WTC11 (cell line): ENCODE data around the gene NUF2. TPM values are rescaled to one million over a fixed set of nuclear protein-coding genes. Genes with fewer than 3 reads are reported as not detected.

Experiments used
- ATAC-seq: fragments of 200-7000 bp; cut with Tn5 transposase; 2 replicates; pipeline ENCODE4 v1.10.0; 2021; ENCODE audit warnings: mild to moderate bottlenecking, moderate library complexity
- CTCF ChIA-PET: fragments of 300-600 bp; sonication (Branson Sonifier 250); formaldehyde crosslinking; loops from one replicate; lab custom pipeline; 2021; ENCODE audit warnings: antibody characterized with exemption; lab: Charles Lee
- POLR2A ChIA-PET: fragments of 350-600 bp; sonication (Branson Sonifier 250); formaldehyde crosslinking; loops from one replicate; lab custom pipeline; 2021; ENCODE audit warnings: antibody characterized with exemption; lab: Charles Lee
- DNase-seq: peaks from one replicate; pipeline ENCODE4 v3.0.0; 2021; ENCODE audit warnings: low spot score
- H3K27ac Mint-ChIP-seq: 2 replicates; pipeline ENCODE4 v1.8.0; 2021; ENCODE audit warnings: mixed read lengths
- H3K27me3 Mint-ChIP-seq: 2 replicates; pipeline ENCODE4 v1.8.0; 2021; ENCODE audit warnings: low read depth, mild to moderate bottlenecking, moderate library complexity, mixed read lengths
- H3K36me3 Mint-ChIP-seq: 2 replicates; pipeline ENCODE4 v1.8.0; 2021; ENCODE audit warnings: mixed read lengths
- H3K4me1 Mint-ChIP-seq: 2 replicates; pipeline ENCODE4 v1.8.0; 2022; ENCODE audit warnings: mixed read lengths
- H3K4me3 Mint-ChIP-seq: 2 replicates; pipeline ENCODE4 v1.8.0; 2021; ENCODE audit warnings: mild to moderate bottlenecking, moderate library complexity, mixed read lengths
- H3K9me3 Mint-ChIP-seq: 2 replicates; pipeline ENCODE4 v1.8.0; 2021; ENCODE audit warnings: mixed read lengths
- CREB1 ChIP-seq: sonication (generic); formaldehyde crosslinking; IDR thresholded peaks from 2 replicates; pipeline ENCODE4 v1.8.0; 2023; ENCODE audit warnings: mild to moderate bottlenecking, missing genetic modification reagents
- ELF4 ChIP-seq: sonication (generic); formaldehyde crosslinking; IDR thresholded peaks from 2 replicates; pipeline ENCODE4 v1.8.1; 2022; ENCODE audit warnings: low read depth, mild to moderate bottlenecking, moderate library complexity, missing genetic modification reagents
- ETV6 ChIP-seq: sonication (generic); formaldehyde crosslinking; IDR thresholded peaks from 2 replicates; pipeline ENCODE4 v1.8.1; 2022; ENCODE audit warnings: mild to moderate bottlenecking, missing genetic modification reagents
- GRHL2 ChIP-seq: fragments of 250-450 bp; sonication (Bioruptor Pico); IDR thresholded peaks from 2 replicates; pipeline ENCODE4 v1.8.0; 2022; ENCODE audit warnings: mild to moderate bottlenecking, moderate library complexity; ENCODE audit not compliant: insufficient replicate concordance, severe bottlenecking
- JAZF1 ChIP-seq: fragments of 250-450 bp; sonication (Bioruptor Pico); IDR thresholded peaks from 2 replicates; pipeline ENCODE4 v1.9.0; 2021; ENCODE audit warnings: moderate library complexity, mild to moderate bottlenecking, inconsistent platforms
- KAT7 ChIP-seq: sonication (generic); formaldehyde crosslinking; IDR thresholded peaks from 2 replicates; pipeline ENCODE4 v1.8.1; 2023; ENCODE audit warnings: missing genetic modification reagents, mild to moderate bottlenecking, borderline replicate concordance
- MXD4 ChIP-seq: fragments of 250-450 bp; sonication (Bioruptor Pico); IDR thresholded peaks from 2 replicates; pipeline ENCODE4 v1.8.0; 2021; ENCODE audit warnings: mild to moderate bottlenecking, moderate library complexity, borderline replicate concordance
- PRRX2 ChIP-seq: fragments of 250-450 bp; sonication (Bioruptor Pico); IDR thresholded peaks from 2 replicates; pipeline ENCODE4 v1.8.0; 2021; ENCODE audit warnings: mild to moderate bottlenecking
- TEAD1 ChIP-seq: sonication (generic); formaldehyde crosslinking; IDR thresholded peaks from 2 replicates; pipeline ENCODE4 v1.8.0; 2022; ENCODE audit warnings: mild to moderate bottlenecking, missing genetic modification reagents
- TEAD4 ChIP-seq: sonication (generic); formaldehyde crosslinking; IDR thresholded peaks from 2 replicates; pipeline ENCODE4 v1.8.0; 2022; ENCODE audit warnings: mild to moderate bottlenecking, missing genetic modification reagents
- ZBTB21 ChIP-seq: sonication (generic); formaldehyde crosslinking; IDR thresholded peaks from 2 replicates; pipeline ENCODE4 v1.8.1; 2023; ENCODE audit warnings: mild to moderate bottlenecking, missing genetic modification reagents, borderline replicate concordance
- ZNF219 ChIP-seq: sonication (generic); formaldehyde crosslinking; IDR thresholded peaks from 2 replicates; pipeline ENCODE4 v1.8.0; 2023; ENCODE audit warnings: missing genetic modification reagents, mild to moderate bottlenecking, borderline replicate concordance
- total RNA-seq: library from RNA; stranded (reverse); gene quantifications from 3 replicates; pipeline ENCODE4 v1.2.3, GENCODE V29; 2021
- TF ChIP-seq, protein P1 (sequence below): sonication (generic); formaldehyde crosslinking; conservative IDR thresholded peaks from 2 replicates; pipeline ENCODE4 v1.8.1; 2022; ENCODE audit warnings: mild to moderate bottlenecking, missing genetic modification reagents
- TF ChIP-seq, protein P2 (sequence below): sonication (generic); formaldehyde crosslinking; IDR thresholded peaks from 2 replicates; pipeline ENCODE4 v1.8.1; 2023; ENCODE audit warnings: mild to moderate bottlenecking, missing genetic modification reagents
- TF ChIP-seq, protein P3 (sequence below): sonication (generic); formaldehyde crosslinking; IDR thresholded peaks from 2 replicates; pipeline ENCODE4 v1.8.1; 2022; ENCODE audit warnings: mild to moderate bottlenecking, missing genetic modification reagents, moderate library complexity, borderline replicate concordance
- TF ChIP-seq, protein P4 (sequence below): fragments of 250-450 bp; sonication (Bioruptor Pico); IDR thresholded peaks from 2 replicates; pipeline ENCODE4 v1.9.0; 2021; ENCODE audit warnings: mild to moderate bottlenecking
- TF ChIP-seq, protein P5 (sequence below): sonication (generic); formaldehyde crosslinking; conservative IDR thresholded peaks from 2 replicates; pipeline ENCODE4 v1.8.1; 2023; ENCODE audit warnings: mild to moderate bottlenecking, low read depth, missing genetic modification reagents, moderate library complexity
- TF ChIP-seq, protein P6 (sequence below): sonication (generic); formaldehyde crosslinking; IDR thresholded peaks from 2 replicates; pipeline ENCODE4 v1.8.0; 2022; ENCODE audit warnings: mild to moderate bottlenecking, missing genetic modification reagents

Gene NUF2
- total RNA-seq, 1 experiment from 2014 or later: 32.9 TPM

DNA sequence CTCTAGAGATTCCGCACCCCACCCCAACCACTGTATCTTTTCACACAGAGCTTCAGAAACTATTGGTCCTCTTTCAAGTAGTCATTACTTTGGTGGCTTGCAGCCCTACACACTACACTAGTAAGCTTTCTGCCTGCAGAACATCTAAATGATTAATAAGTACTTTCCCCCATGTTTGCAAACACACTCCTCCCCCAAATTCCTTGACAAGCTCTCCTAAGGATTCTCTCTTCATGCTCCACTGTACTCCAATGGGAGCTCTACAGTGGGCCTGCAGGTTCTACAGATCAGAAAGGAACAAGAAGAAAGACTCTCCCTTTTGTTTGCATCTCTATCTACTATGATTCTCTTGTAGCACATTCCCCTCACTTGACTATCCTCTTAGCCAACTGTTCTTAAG lies 16.3 kb upstream of the NUF2 start:
- ChIA-PET CTCF (interaction anchor here (1.3 kb wide), 1 partner anchor 10 kb away, joined by 7 read pairs; no protein-coding TSS in a partner anchor), POLR2A (no interaction called here)
- no peak for TF ChIP-seq PRRX2 (CRISPR knock-in tag)
- no peak for TF ChIP-seq TEAD1
- no peak for TF ChIP-seq TEAD4 (CRISPR knock-in tag)
- TF ChIP-seq KAT7 (CRISPR knock-in tag): no peak
- no peak for TF ChIP-seq ELF4
- TF ChIP-seq, protein P1, sequence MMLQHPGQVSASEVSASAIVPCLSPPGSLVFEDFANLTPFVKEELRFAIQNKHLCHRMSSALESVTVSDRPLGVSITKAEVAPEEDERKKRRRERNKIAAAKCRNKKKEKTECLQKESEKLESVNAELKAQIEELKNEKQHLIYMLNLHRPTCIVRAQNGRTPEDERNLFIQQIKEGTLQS (CRISPR knock-in tag): no peak
- TF ChIP-seq ZNF219: no peak
- TF ChIP-seq JAZF1 (CRISPR knock-in tag): no peak
- TF ChIP-seq GRHL2 (CRISPR knock-in tag): no peak
- TF ChIP-seq, protein P2, sequence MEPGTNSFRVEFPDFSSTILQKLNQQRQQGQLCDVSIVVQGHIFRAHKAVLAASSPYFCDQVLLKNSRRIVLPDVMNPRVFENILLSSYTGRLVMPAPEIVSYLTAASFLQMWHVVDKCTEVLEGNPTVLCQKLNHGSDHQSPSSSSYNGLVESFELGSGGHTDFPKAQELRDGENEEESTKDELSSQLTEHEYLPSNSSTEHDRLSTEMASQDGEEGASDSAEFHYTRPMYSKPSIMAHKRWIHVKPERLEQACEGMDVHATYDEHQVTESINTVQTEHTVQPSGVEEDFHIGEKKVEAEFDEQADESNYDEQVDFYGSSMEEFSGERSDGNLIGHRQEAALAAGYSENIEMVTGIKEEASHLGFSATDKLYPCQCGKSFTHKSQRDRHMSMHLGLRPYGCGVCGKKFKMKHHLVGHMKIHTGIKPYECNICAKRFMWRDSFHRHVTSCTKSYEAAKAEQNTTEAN (CRISPR knock-in tag): no peak
- TF ChIP-seq CREB1 (CRISPR knock-in tag): no peak
- TF ChIP-seq, protein P3, sequence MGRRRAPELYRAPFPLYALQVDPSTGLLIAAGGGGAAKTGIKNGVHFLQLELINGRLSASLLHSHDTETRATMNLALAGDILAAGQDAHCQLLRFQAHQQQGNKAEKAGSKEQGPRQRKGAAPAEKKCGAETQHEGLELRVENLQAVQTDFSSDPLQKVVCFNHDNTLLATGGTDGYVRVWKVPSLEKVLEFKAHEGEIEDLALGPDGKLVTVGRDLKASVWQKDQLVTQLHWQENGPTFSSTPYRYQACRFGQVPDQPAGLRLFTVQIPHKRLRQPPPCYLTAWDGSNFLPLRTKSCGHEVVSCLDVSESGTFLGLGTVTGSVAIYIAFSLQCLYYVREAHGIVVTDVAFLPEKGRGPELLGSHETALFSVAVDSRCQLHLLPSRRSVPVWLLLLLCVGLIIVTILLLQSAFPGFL: no peak
- TF ChIP-seq, protein P4, sequence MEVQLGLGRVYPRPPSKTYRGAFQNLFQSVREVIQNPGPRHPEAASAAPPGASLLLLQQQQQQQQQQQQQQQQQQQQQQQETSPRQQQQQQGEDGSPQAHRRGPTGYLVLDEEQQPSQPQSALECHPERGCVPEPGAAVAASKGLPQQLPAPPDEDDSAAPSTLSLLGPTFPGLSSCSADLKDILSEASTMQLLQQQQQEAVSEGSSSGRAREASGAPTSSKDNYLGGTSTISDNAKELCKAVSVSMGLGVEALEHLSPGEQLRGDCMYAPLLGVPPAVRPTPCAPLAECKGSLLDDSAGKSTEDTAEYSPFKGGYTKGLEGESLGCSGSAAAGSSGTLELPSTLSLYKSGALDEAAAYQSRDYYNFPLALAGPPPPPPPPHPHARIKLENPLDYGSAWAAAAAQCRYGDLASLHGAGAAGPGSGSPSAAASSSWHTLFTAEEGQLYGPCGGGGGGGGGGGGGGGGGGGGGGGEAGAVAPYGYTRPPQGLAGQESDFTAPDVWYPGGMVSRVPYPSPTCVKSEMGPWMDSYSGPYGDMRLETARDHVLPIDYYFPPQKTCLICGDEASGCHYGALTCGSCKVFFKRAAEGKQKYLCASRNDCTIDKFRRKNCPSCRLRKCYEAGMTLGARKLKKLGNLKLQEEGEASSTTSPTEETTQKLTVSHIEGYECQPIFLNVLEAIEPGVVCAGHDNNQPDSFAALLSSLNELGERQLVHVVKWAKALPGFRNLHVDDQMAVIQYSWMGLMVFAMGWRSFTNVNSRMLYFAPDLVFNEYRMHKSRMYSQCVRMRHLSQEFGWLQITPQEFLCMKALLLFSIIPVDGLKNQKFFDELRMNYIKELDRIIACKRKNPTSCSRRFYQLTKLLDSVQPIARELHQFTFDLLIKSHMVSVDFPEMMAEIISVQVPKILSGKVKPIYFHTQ (CRISPR knock-in tag): no peak
- TF ChIP-seq ETV6 (CRISPR knock-in tag): no peak
- Mint-ChIP-seq H3K9me3 (0 out of 2 replicates have a peak, but pooled peaks cover 3% of the 10 kb centered on the region), H3K4me1 (no peaks in the 10 kb centered on the region), H3K4me3 (no peak overlapping the region), H3K36me3 (peaks cover 9% of the 10 kb centered on the region; the same call in 1 of the 2 replicates), H3K27me3 (no peaks in the 10 kb centered on the region), H3K27ac (no peak overlapping the region)
- no peak for ATAC-seq
- DNase-seq: no peak

DNA sequence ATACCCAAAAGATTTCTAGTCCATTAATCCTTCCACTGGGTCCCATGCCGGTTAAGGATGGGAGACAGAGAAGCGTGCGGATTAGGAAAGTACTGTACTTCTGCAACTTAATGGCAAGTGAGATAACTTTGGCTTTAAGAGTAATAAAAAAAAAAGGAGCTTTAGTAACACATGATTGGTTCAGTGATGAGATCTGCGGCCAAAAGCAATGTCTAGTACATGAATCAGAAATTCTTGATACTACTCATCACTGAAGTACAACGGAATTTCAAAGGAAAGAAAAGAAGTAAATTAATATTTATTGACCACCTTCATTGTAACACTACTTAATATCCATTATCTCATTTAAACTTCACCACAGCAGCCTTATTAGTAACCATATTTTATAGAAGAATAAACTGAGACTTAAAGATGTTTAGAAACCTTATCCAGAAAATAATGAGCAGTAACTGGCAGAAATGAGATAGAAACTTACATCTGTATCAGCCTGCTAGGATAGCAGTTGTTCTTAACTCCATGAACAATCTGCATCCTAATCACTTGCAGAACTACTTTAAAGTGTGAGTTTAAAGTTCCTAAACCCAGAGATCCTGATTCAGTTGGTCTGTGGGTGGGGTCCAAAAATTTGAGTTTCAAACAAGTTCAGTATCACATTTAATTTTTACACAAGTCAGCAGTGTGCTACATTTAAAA lies 14.1 kb upstream of the NUF2 start:
- Mint-ChIP-seq H3K27me3 (no peaks in the 10 kb centered on the region), H3K9me3 (0 out of 2 replicates have a peak, but pooled peaks cover 2% of the 10 kb centered on the region), H3K36me3 (peaks cover 2% of the 10 kb centered on the region; the same call in 1 of the 2 replicates), H3K4me3 (no peak overlapping the region), H3K4me1 (no peaks in the 10 kb centered on the region), H3K27ac (no peak overlapping the region)
- no peak for ATAC-seq
- DNase-seq: no peak
- CTCF ChIA-PET: no interaction called here
- no peak for TF ChIP-seq MXD4 (CRISPR knock-in tag)
- no peak for TF ChIP-seq GRHL2 (CRISPR knock-in tag)
- TF ChIP-seq ZBTB21: no peak
- POLR2A ChIA-PET: no interaction called here

DNA sequence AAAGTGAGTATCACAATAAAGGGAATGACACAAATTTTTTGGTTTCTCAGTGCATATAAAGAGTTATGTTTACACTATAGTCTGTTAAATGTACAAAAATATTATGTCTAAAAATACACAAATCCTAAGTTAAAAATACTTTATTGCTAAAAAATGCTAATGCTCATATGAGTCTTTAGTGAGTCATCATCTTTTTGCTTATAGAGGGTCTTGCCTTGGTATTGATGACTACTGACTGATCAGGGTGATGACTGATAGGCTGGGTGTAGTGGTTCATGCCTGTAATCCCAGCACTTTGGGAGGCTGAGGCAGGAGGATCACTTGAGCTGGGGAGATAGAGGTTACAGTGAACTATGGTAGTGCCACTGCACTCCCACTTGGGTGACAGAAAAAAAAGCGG lies 12.9 kb upstream of the NUF2 start:
- no peaks in the 10 kb centered on the region for H3K27me3 Mint-ChIP-seq
- no peak overlapping the region for H3K4me3 Mint-ChIP-seq
- DNase-seq (no peak), ATAC-seq (no peak)
- H3K4me1 Mint-ChIP-seq: no peaks in the 10 kb centered on the region
- H3K27ac Mint-ChIP-seq: no peak overlapping the region
- no peaks in the 10 kb centered on the region for H3K36me3 Mint-ChIP-seq
- H3K9me3 Mint-ChIP-seq: no peaks in the 10 kb centered on the region
- ChIA-PET CTCF (no interaction called here), POLR2A (no interaction called here)
- TF ChIP-seq, protein P5, sequence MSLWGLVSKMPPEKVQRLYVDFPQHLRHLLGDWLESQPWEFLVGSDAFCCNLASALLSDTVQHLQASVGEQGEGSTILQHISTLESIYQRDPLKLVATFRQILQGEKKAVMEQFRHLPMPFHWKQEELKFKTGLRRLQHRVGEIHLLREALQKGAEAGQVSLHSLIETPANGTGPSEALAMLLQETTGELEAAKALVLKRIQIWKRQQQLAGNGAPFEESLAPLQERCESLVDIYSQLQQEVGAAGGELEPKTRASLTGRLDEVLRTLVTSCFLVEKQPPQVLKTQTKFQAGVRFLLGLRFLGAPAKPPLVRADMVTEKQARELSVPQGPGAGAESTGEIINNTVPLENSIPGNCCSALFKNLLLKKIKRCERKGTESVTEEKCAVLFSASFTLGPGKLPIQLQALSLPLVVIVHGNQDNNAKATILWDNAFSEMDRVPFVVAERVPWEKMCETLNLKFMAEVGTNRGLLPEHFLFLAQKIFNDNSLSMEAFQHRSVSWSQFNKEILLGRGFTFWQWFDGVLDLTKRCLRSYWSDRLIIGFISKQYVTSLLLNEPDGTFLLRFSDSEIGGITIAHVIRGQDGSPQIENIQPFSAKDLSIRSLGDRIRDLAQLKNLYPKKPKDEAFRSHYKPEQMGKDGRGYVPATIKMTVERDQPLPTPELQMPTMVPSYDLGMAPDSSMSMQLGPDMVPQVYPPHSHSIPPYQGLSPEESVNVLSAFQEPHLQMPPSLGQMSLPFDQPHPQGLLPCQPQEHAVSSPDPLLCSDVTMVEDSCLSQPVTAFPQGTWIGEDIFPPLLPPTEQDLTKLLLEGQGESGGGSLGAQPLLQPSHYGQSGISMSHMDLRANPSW (CRISPR knock-in tag): no peak
- TF ChIP-seq, protein P6, sequence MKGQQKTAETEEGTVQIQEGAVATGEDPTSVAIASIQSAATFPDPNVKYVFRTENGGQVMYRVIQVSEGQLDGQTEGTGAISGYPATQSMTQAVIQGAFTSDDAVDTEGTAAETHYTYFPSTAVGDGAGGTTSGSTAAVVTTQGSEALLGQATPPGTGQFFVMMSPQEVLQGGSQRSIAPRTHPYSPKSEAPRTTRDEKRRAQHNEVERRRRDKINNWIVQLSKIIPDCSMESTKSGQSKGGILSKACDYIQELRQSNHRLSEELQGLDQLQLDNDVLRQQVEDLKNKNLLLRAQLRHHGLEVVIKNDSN (CRISPR knock-in tag): no peak
- TF ChIP-seq KAT7 (CRISPR knock-in tag): no peak
